ENCODE results near the gene GPX4. TPM values are rescaled to one million over a fixed set of nuclear protein-coding genes. Genes with fewer than 3 reads are reported as not detected.

Gene GPX4
- total RNA-seq, 3 donors from 2014 or later = 126 to 187 (median 144) TPM

DNA sequence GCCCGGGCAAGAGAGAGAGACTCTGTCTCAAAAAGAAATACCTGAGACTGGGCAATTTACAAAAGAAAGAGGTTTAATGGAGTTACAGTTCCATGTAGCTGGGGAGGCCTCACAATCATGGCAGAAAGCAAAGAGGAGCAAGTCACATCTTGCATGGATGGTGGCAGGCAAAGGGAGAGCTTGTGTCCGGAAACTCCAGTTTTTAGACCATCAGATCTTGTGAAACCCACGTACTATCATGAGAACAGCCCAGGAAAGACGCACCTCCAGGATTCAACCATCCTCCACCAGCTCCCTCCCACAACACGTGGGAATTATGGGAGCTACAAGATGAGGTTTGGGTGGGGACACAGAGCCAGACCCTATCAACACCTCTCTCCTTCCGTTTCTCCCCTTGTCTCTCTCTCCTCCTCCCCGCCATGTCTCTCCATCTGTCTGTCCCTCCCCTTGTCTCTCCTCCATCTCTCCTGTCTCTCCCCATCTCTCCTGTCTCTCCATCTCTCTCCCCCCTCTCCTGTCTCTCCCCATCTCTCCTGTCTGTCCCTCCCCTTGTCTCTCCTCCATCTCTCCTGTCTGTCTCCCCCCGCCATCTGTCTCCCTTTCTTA lies 18.6 kb upstream of the GPX4 start:
- DNase-seq = no peak
- H3K36me3 ChIP-seq (ENCODE audit: low read depth) = no peaks in the 10 kb centered on the region
- no peak for ATAC-seq
- intact Hi-C loops (cut with DNase I, micrococcal nuclease) = no loop called here
- H3K4me1 ChIP-seq (ENCODE audit: low read depth) = peaks cover 22% of the 10 kb centered on the region
- no peaks in the 10 kb centered on the region for H3K9me3 ChIP-seq
- H3K4me3 ChIP-seq = no peak overlapping the region
- TF ChIP-seq, protein P1, sequence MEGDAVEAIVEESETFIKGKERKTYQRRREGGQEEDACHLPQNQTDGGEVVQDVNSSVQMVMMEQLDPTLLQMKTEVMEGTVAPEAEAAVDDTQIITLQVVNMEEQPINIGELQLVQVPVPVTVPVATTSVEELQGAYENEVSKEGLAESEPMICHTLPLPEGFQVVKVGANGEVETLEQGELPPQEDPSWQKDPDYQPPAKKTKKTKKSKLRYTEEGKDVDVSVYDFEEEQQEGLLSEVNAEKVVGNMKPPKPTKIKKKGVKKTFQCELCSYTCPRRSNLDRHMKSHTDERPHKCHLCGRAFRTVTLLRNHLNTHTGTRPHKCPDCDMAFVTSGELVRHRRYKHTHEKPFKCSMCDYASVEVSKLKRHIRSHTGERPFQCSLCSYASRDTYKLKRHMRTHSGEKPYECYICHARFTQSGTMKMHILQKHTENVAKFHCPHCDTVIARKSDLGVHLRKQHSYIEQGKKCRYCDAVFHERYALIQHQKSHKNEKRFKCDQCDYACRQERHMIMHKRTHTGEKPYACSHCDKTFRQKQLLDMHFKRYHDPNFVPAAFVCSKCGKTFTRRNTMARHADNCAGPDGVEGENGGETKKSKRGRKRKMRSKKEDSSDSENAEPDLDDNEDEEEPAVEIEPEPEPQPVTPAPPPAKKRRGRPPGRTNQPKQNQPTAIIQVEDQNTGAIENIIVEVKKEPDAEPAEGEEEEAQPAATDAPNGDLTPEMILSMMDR (IDR thresholded peaks at IDR 0.05) = no peak

DNA sequence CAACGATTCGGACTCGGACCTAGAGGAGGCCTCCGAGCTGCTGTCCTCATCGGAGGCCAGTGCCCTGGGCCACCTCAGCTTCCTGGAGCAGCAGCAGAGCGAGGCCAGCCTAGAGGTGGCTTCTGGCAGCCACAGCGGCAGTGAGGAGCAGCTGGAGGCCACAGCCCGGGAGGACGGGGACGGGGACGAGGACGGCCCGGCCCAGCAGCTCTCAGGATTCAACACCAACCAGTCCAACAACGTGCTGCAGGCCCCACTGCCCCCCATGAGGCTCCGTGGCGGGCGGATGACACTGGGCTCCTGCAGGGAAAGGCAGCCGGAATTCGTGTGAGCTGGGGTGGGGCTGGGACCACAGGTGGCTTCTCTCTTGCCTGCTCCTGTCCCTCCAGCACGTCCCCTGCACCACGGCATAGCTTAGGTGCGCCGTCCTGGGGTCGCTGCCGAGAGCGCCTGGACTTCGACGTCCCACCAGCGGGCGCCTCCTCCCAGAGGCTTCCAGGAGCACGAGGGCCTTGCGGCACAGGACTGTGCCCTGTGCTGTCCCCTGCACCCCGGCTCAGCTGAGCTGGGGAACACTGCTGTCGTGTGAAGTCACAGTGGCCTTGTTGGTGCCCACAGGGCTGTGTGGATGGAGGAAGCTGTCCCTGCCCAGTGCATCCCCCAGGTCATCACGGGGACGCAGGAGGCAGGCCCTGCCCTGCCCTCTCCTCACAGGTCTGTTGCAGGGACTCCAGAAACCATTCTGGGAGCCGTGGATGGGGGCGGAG lies 17.9 kb upstream of the GPX4 start:
- Histone ChIP-seq H3K4me3 (no peak overlapping the region), H3K4me1 (ENCODE audit: low read depth) (peaks cover 22% of the 10 kb centered on the region), H3K9me3 (no peaks in the 10 kb centered on the region), H3K36me3 (ENCODE audit: low read depth) (no peaks in the 10 kb centered on the region)
- intact Hi-C loops (cut with DNase I, micrococcal nuclease) = no loop called here
- TF ChIP-seq, protein P1 (IDR thresholded peaks at IDR 0.05) = no peak
- no peak for ATAC-seq
- no peak for DNase-seq

DNA sequence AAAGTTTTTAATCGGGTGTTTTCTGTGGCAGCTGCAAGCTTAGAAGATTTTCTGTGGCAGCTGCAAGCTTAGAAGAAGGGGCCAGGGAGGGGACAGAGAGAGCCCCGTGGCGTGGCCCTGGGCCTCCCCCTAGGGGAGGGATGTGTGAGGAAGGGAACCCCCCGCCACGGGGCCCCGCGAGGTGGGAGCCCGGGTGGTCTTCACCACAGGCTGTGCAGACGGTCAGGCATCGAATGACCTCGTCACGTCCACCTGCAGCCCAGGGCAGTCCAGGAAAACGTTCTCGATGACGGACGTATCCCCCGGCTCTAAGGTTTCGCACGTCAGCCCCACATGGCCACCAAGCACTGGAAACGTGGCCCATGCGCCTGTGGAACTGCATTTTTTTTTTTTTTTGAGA lies 17.2 kb upstream of the GPX4 start:
- no peak for ATAC-seq
- TF ChIP-seq, protein P1 (IDR thresholded peaks at IDR 0.05) = no peak
- Histone ChIP-seq H3K4me3 (no peak overlapping the region), H3K9me3 (no peaks in the 10 kb centered on the region), H3K36me3 (ENCODE audit: low read depth) (no peaks in the 10 kb centered on the region), H3K4me1 (ENCODE audit: low read depth) (peaks cover 18% of the 10 kb centered on the region)
- DNase-seq = no peak
- intact Hi-C loops (cut with DNase I, micrococcal nuclease) = no loop called here

DNA sequence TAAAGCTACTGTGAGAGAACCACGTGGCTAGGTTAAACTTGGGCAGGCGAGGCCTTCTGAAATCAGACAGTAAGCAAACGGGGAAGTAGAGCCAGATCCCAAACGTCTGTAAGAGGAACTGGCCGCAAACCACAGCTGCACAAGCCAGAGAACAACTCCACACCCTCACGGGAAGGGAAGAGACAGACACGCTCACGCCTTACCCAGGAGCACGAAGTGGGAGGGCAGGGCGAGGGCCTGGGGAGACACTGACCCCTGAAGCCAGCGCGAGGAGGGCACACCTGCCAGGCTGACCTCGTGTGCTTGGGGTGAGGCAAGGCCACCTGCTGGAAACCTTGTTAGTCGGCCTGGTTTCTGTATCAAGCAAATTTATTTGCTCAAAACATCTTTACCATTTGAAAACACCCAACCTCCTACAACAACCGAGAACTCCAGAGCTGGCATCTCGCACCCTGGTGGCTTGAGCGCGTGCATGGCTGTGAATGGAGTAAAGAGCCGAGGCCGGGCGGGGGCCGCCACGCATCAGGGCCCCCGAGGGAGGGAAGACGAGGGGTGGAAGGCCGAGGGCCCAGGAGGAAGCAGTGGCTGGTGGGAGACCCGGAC lies 15.9 kb upstream of the GPX4 start:
- ATAC-seq (peak; percentile 46), DNase-seq (peak in 2 of 3 donors; percentile 61 to 81)
- intact Hi-C loops (cut with DNase I, micrococcal nuclease) = no loop called here
- Histone ChIP-seq H3K36me3 (ENCODE audit: low read depth) (no peaks in the 10 kb centered on the region), H3K4me1 (ENCODE audit: low read depth) (peaks cover 15% of the 10 kb centered on the region), H3K9me3 (no peaks in the 10 kb centered on the region), H3K4me3 (no peak overlapping the region)
- TF ChIP-seq, protein P1 (IDR thresholded peaks at IDR 0.05) = no peak

DNA sequence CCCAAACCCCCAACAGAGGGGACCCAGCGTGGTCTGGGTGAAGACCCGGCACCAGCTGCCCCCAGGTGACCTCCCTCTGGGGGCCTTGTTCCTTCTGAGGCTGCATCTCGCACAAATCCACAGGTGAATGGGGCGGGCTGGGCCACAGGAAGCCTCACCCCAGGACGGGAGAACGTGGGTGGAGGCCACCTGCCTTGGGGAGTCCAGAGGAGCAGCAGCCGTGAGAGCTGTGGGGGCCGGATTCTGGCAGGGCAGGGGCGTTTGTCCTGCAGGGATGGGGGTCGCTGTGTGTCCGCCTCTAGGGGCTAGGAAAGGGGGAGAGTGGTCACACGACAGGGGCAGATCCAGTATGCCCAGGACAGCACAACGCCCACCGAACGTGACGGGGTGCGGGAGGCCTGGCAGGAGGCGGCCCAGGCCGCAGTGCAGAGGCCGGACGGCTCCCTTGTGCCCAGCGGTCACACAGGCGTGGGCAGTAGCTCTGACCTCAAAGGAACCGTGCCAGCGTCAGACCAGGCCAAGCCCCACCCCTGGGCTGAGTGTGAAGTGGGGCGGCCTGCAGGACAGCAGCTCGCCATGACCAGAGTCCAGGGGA lies 15.3 kb upstream of the GPX4 start:
- Histone ChIP-seq H3K36me3 (ENCODE audit: low read depth) (no peaks in the 10 kb centered on the region), H3K4me1 (ENCODE audit: low read depth) (peaks cover 13% of the 10 kb centered on the region), H3K9me3 (no peaks in the 10 kb centered on the region), H3K4me3 (no peak overlapping the region)
- TF ChIP-seq, protein P1 (IDR thresholded peaks at IDR 0.05) = no peak
- peak; percentile 3 for ATAC-seq
- DNase-seq = no peak
- intact Hi-C loops (cut with DNase I, micrococcal nuclease) = no loop called here

Data from mucosa of descending colon (tissue), 3 donors.